AG04449 (cell line): ENCODE measurements around the gene PDZD2.
"Not testable (repeated sequence)": the region's sequence is repeated elsewhere in the genome, so short reads cannot be mapped to it uniquely, and the experiment has no call there.

ENCODE experiments used
- CTCF ChIA-PET: fragments of 350-600 bp; formaldehyde crosslinking; extraction: SDS; loops from one replicate; lab custom pipeline; 2021; ENCODE audit warnings: antibody characterized with exemption; lab: Yijun Ruan, JAX
- POLR2A ChIA-PET: fragments of 400-600, 350-600 bp; formaldehyde crosslinking; extraction: SDS; loops from one replicate; lab custom pipeline; 2020; ENCODE audit warnings: antibody characterized with exemption, inconsistent platforms; lab: Yijun Ruan, JAX
- DNase-seq: peaks from one replicate; pipeline ENCODE4 v3.0.0-alpha.2; 2010; ENCODE audit warnings: low read depth, low spot score
- H3K4me3 ChIP-seq: 2 replicates; pipeline ENCODE4 v1.5.1; 2011; ENCODE audit warnings: low read depth, mild to moderate bottlenecking, control low read depth, low read length
- TF ChIP-seq, protein P1 (sequence below): IDR thresholded peaks from one replicate; pipeline ENCODE4 v1.5.1; 2011; ENCODE audit warnings: mild to moderate bottlenecking, moderate library complexity, low read length, control low read depth, inconsistent platforms; ENCODE audit not compliant: insufficient read depth; ENCODE audit errors: missing control alignments

Gene PDZD2

DNA sequence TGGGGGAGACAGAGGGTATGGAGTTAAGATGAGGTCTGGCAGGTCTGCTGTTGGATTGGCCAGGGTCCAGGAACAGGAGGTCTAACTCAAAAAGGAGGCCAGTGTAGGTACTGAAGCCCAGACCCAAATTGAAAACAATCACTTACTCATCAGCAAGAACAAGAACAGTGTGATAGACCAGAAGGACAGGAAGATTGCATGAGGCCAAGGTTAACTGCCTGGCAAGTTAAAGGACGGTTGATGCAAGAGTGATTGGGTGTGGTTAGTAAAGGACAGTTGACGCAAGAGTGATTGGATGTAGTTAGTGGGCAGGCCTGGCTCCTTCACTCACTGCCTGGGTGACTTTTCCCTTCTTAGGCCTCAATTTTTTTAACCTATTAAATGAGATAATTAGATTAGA, 132.6 kb downstream of the PDZD2 start:
- no peak overlapping the region for H3K4me3 ChIP-seq
- CTCF ChIA-PET: interaction anchor here (1.0 kb wide), 1 partner anchor 38 kb away, joined by 4 read pairs; no protein-coding TSS in a partner anchor
- POLR2A ChIA-PET: no interaction called here
- TF ChIP-seq, protein P1, sequence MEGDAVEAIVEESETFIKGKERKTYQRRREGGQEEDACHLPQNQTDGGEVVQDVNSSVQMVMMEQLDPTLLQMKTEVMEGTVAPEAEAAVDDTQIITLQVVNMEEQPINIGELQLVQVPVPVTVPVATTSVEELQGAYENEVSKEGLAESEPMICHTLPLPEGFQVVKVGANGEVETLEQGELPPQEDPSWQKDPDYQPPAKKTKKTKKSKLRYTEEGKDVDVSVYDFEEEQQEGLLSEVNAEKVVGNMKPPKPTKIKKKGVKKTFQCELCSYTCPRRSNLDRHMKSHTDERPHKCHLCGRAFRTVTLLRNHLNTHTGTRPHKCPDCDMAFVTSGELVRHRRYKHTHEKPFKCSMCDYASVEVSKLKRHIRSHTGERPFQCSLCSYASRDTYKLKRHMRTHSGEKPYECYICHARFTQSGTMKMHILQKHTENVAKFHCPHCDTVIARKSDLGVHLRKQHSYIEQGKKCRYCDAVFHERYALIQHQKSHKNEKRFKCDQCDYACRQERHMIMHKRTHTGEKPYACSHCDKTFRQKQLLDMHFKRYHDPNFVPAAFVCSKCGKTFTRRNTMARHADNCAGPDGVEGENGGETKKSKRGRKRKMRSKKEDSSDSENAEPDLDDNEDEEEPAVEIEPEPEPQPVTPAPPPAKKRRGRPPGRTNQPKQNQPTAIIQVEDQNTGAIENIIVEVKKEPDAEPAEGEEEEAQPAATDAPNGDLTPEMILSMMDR: no peak
- no peak for DNase-seq

DNA sequence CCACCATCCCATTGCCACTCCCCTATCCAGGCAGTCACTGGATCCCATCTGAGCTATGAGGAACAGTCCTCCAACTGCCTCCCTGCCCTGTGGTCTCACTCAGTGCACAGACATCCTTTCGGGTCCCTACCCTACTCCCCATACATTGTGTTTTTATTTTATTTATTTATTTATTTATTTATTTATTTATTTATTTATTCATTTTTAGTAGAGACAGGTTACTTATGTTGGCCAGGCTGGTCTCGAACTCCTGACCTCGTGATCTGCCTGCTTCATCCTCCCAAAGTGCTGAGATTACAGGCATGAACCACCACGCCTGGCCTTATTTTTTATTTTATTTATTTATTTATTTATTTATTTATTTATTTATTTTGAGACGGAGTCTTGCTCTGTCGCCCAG, 137.4 kb downstream of the PDZD2 start:
- H3K4me3 ChIP-seq, POLR2A ChIA-PET, DNase-seq, CTCF ChIA-PET: not testable (repeated sequence)

DNA sequence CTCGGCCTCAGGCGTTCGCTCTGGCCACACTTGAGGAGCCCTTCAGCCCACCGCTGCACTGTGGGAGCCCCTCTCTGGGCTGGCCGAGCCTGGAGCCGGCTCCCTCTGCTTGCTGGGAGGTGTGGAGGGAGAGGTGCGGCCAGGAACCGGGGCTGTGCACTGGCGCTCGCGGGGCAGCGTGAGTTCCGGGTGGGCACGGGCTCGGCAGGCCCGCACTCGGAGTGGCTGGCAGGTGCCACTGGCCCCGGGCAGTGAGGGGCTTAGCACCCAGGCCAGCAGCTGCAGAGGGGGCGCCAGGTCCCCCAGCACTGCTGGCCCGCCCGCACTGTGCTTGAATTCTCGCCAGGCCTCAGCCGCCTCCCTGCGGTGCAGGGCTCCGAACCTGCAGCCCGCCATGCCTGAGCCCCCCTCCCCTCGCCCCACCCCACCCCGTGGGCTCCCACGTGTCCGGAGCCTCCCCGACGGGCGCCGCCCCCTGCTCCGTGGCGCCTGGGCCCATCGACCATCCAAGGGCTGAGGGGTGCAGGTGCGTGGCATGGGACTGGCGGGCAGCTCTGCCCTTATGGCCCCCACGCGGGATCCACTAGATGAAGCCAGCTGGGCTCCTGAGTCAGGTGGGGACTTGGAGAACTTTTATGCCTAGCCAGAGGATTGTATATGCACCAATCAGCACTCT, 138.2 kb downstream of the PDZD2 start:
- no peak for DNase-seq
- ChIA-PET CTCF (no interaction called here), POLR2A (no interaction called here)
- H3K4me3 ChIP-seq: no peak overlapping the region
- TF ChIP-seq, protein P1: no peak

DNA sequence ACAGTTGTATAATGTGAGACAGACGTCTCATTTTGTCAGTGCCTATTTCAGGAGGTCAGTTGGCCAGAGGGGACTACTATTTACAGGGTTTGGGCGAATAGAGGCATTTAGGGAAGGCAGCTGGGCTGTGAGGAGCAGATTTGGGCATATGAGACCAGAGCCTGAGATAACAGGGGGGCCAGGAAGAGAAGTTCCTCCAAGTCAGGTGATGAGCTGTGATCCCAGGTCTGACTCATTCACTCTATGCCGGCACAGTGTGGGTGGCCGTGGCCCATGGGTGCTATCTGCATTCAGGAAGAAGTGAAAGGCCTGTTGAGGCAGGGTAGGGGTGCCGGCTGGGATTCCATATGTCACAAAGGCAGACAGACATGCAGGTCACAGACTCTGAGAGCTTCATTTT, 142.8 kb downstream of the PDZD2 start:
- POLR2A ChIA-PET: no interaction called here
- TF ChIP-seq, protein P1: no peak
- no peak for DNase-seq
- CTCF ChIA-PET: no interaction called here
- H3K4me3 ChIP-seq: no peak overlapping the region

DNA sequence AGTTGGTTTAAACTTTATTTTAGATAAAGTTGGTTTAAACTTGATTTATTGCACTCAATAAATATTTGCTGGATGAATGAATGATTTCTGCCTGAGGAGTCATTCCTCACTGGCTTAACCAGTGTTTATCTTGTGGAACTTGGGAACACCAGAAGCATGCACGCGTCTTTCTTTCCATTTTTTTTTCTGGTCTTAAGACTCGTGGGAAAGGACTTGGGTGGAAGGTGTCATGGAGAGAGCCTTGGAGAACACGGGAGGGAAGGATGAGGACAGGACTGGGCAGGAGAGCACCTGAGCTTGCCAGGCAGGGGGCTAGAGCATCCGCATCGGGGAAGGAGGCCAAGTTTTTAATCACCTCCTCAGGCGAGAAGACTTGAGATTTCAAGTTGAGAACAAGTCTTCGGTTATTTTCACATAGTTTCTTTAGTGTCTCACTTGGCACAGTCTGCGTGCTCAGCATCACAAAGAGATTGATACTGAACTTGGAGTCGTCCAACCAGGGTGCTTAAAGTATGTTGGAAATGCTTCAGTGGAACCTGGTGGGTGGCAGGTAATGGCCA, 144.2 kb downstream of the PDZD2 start:
- TF ChIP-seq, protein P1: no peak
- ChIA-PET CTCF (no interaction called here), POLR2A (no interaction called here)
- no peak overlapping the region for H3K4me3 ChIP-seq
- DNase-seq: no peak

DNA sequence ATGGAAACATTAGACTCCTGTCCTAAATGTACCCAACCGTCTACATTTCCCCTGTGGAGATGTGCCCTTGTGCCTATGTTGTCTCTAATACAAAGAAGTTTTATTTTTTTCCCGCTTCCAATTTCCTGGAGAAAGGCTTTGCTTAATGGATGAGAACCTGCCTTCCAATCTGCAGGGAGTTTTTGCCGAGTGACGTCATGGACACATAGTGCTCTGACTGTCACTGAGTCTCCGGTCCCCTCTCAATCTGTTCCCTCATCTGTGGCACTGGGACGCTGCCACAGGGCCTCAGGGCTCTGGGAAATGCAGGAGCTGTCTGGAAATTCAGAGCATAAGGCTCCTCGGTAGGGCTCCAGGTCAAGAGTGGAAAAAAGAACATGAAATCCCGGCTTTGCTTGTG, 144.8 kb downstream of the PDZD2 start:
- CTCF ChIA-PET: no interaction called here

More for the DNA sequence above, 144.8 kb downstream of the PDZD2 start:
- no peak for DNase-seq
- TF ChIP-seq, protein P1: no peak
- POLR2A ChIA-PET: no interaction called here
- no peak overlapping the region for H3K4me3 ChIP-seq
